ENCODE data around the gene LLGL2. TPM values are rescaled to one million over a fixed set of nuclear protein-coding genes. Genes with fewer than 3 reads are reported as not detected.

The LLGL2 gene
- total RNA-seq, 1 experiment from 2014 or later: 156 TPM

- Histone ChIP-seq H3K79me2 (ENCODE audit: low read depth) (no peaks in the 10 kb centered on the region), H3K36me3 (ENCODE audit: low read depth) (no peaks in the 10 kb centered on the region), H3K9me3 (ENCODE audit: insufficient read depth, low read depth) (no peaks in the 10 kb centered on the region), H3K27ac (no peak overlapping the region), H3K4me3 (no peak overlapping the region), H3K4me1 (replicated peaks; ENCODE audit: insufficient read depth) (peaks cover 16% of the 10 kb centered on the region), H4K20me1 (ENCODE audit: insufficient read depth) (no peaks in the 10 kb centered on the region), H3K27me3 (ENCODE audit: insufficient read depth, low read depth) (no peaks in the 10 kb centered on the region), H3K4me2 (no peak overlapping the region), H2AFZ (no peak overlapping the region), H3K9me2 (ENCODE audit: insufficient read depth) (no peaks in the 10 kb centered on the region), H3F3A (ENCODE audit: insufficient read depth, low read depth) (no peaks in the 10 kb centered on the region; the same call in 1 of the 2 replicates)
- CTCF ChIA-PET: interaction anchor here (0.6 to 1.3 kb wide), 3 partner anchors 12 to 100 kb away, joined by 3 to 4 read pairs (median 3); no protein-coding TSS in a partner anchor
- BruUV-seq (replicated peaks): no TSS peak
- intact Hi-C loops (cut with micrococcal nuclease; ENCODE audit: unreplicated experiment): no loop called here
- DNase-seq: no peak
- POLR2A ChIA-PET (ENCODE audit: unreplicated experiment): no interaction called here
- no peak for TF ChIP-seq EZH2 (IDR thresholded peaks at IDR 0.05; ENCODE audit: low read depth)
- TF ChIP-seq, protein P1, sequence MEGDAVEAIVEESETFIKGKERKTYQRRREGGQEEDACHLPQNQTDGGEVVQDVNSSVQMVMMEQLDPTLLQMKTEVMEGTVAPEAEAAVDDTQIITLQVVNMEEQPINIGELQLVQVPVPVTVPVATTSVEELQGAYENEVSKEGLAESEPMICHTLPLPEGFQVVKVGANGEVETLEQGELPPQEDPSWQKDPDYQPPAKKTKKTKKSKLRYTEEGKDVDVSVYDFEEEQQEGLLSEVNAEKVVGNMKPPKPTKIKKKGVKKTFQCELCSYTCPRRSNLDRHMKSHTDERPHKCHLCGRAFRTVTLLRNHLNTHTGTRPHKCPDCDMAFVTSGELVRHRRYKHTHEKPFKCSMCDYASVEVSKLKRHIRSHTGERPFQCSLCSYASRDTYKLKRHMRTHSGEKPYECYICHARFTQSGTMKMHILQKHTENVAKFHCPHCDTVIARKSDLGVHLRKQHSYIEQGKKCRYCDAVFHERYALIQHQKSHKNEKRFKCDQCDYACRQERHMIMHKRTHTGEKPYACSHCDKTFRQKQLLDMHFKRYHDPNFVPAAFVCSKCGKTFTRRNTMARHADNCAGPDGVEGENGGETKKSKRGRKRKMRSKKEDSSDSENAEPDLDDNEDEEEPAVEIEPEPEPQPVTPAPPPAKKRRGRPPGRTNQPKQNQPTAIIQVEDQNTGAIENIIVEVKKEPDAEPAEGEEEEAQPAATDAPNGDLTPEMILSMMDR (conservative IDR thresholded peaks at IDR 0.05): no peak
These were observed 87.6 kb downstream of the LLGL2 start for GRCh38 chr17:75612906-75613626.

DNA sequence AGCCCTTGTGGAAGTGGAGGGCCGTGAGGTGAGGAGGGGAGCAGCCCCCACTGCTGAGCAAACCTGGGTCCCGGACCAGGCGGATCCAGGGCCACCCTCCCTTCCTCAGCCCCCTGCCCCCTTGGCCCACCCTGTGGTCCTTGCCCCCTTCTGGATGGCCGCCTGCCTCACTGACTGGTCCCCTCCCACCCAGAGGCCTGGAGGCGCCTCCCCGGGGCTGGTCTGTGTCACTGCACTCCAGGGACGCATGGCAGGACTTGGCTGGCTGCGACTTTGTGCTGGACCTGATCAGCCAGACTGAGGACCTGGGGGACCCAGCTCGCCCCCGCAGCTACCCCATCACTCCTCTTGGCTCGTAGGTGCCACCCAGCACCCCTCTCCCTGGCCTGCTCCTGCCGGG, 88.5 kb downstream of the LLGL2 start:
- Histone ChIP-seq H3K9me2 (ENCODE audit: insufficient read depth) (no peaks in the 10 kb centered on the region), H3K36me3 (ENCODE audit: low read depth) (no peaks in the 10 kb centered on the region), H3K27me3 (ENCODE audit: insufficient read depth, low read depth) (no peaks in the 10 kb centered on the region), H3K79me2 (ENCODE audit: low read depth) (no peaks in the 10 kb centered on the region), H4K20me1 (ENCODE audit: insufficient read depth) (no peaks in the 10 kb centered on the region), H3F3A (ENCODE audit: insufficient read depth, low read depth) (no peaks in the 10 kb centered on the region; the same call in 1 of the 2 replicates), H3K27ac (no peak overlapping the region), H3K4me1 (replicated peaks; ENCODE audit: insufficient read depth) (peaks cover 16% of the 10 kb centered on the region), H2AFZ (no peak overlapping the region), H3K4me2 (no peak overlapping the region), H3K4me3 (no peak overlapping the region), H3K9me3 (ENCODE audit: insufficient read depth, low read depth) (no peaks in the 10 kb centered on the region)
- intact Hi-C loops (cut with micrococcal nuclease; ENCODE audit: unreplicated experiment): no loop called here
- CTCF ChIA-PET: interaction anchor here (1.3 kb wide), 1 partner anchor 14 kb away, joined by 4 read pairs; no protein-coding TSS in a partner anchor
- no peak for TF ChIP-seq EZH2 (IDR thresholded peaks at IDR 0.05; ENCODE audit: low read depth)
- TF ChIP-seq, protein P1 (conservative IDR thresholded peaks at IDR 0.05): no peak; the same call in 1 of the 2 replicates
- POLR2A ChIA-PET (ENCODE audit: unreplicated experiment): no interaction called here
- no peak for DNase-seq
- BruUV-seq (replicated peaks): no TSS peak

- CTCF ChIA-PET: interaction anchor here (1.3 kb wide), 1 partner anchor 14 kb away, joined by 4 read pairs; no protein-coding TSS in a partner anchor
These were observed 89.2 kb downstream of the LLGL2 start for GRCh38 chr17:75614556-75615270.

More at GRCh38 chr17:75614556-75615270, 89.2 kb downstream of the LLGL2 start:
- Histone ChIP-seq H3K4me1 (replicated peaks; ENCODE audit: insufficient read depth) (peaks cover 16% of the 10 kb centered on the region), H2AFZ (no peak overlapping the region), H3K4me3 (no peak overlapping the region), H3K9me2 (ENCODE audit: insufficient read depth) (no peaks in the 10 kb centered on the region), H3K36me3 (ENCODE audit: low read depth) (no peaks in the 10 kb centered on the region), H3K27ac (no peak overlapping the region), H3F3A (ENCODE audit: insufficient read depth, low read depth) (no peaks in the 10 kb centered on the region; the same call in 1 of the 2 replicates), H3K27me3 (ENCODE audit: insufficient read depth, low read depth) (no peaks in the 10 kb centered on the region), H3K9me3 (ENCODE audit: insufficient read depth, low read depth) (no peaks in the 10 kb centered on the region), H3K79me2 (ENCODE audit: low read depth) (no peaks in the 10 kb centered on the region), H4K20me1 (ENCODE audit: insufficient read depth) (no peaks in the 10 kb centered on the region), H3K4me2 (no peak overlapping the region)
- DNase-seq: no peak
- BruUV-seq (replicated peaks): no TSS peak
- TF ChIP-seq, protein P1 (conservative IDR thresholded peaks at IDR 0.05): no peak
- no peak for TF ChIP-seq EZH2 (IDR thresholded peaks at IDR 0.05; ENCODE audit: low read depth)
- intact Hi-C loops (cut with micrococcal nuclease; ENCODE audit: unreplicated experiment): no loop called here
- POLR2A ChIA-PET (ENCODE audit: unreplicated experiment): no interaction called here

Measured in PC-9 (cell line).